ENCODE measurements around the gene EDN1. TPM values are rescaled to one million over a fixed set of nuclear protein-coding genes. Genes with fewer than 3 reads are reported as not detected.

Gene EDN1
- total and polyA plus RNA-seq, 2 of the 4 experiments (the other 2 are of a cell fraction) = 5.6 to 9.0 TPM

DNA sequence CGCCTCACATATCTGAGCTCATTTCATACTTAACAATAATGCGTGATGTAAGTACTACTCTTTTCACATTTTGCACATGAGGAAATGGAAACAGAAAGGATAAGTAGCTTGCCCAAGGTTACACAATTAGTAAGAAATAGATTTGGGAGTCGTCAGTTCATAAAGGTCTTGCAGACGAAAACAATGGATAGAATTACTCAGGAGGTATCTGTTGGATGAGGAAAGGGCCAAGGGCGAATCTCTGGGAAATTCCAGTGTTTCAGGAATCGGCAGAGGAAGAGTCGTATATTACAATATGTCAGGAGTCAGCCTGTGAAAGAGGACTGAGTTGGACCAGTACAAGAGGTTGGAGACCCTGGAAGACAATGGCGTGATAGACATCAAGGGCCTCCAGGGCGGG, 12.8 kb upstream of the EDN1 start:
- BruUV-seq (replicated peaks) = no TSS peak
- dilution Hi-C loops (cut with HindIII; ENCODE audit: low sequenced_read_pairs, unreplicated experiment) = no loop called here
- no peak overlapping the region for H4K5ac ChIP-seq (ENCODE audit: low read depth, low read length)

More for the DNA sequence above, 12.8 kb upstream of the EDN1 start:
- DNase-seq (no peak), ATAC-seq (ENCODE audit: low read depth) (no peak)
- Histone ChIP-seq H3K23ac (ENCODE audit: low read depth, low read length) (no peak overlapping the region), H3K79me1 (ENCODE audit: low read depth in 1 of 2, low read length in 2 of 2) (no peaks in the 10 kb centered on the region), H3K4ac (ENCODE audit: low read depth, low read length) (no peak overlapping the region), H4K20me1 (ENCODE audit: insufficient read depth, low read length) (no peaks in the 10 kb centered on the region), H2BK15ac (ENCODE audit: low read depth, low read length) (no peak overlapping the region), H2AFZ (replicated peaks; ENCODE audit: low read length, poor library complexity) (no peak overlapping the region), H3K4me3 (ENCODE audit: insufficient read depth, low read depth, low read length) (no peak overlapping the region), H3K36me3 (ENCODE audit: control insufficient read depth, insufficient read depth, low read length) (no peaks in the 10 kb centered on the region), H3K9ac (ENCODE audit: low read depth, low read length) (no peak overlapping the region), H4K91ac (ENCODE audit: insufficient read depth, low read depth, low read length) (no peak overlapping the region), H3K27me3 (ENCODE audit: control insufficient read depth, insufficient read depth, low read length) (no peaks in the 10 kb centered on the region), H3K56ac (ENCODE audit: extremely low read depth, insufficient read depth, low read length) (no peak overlapping the region), H3K14ac (replicated peaks; ENCODE audit: low read depth, low read length) (no peak overlapping the region), H3K4me1 (ENCODE audit: control insufficient read depth, insufficient read depth, low read length) (peaks cover 4% of the 10 kb centered on the region), H4K8ac (ENCODE audit: low read depth in 2 of 2, low read length in 2 of 2) (no peak overlapping the region), H3K4me2 (ENCODE audit: low read depth, low read length) (no peak overlapping the region), H2BK120ac (ENCODE audit: low read depth, low read length) (no peak overlapping the region), H2BK5ac (ENCODE audit: low read depth, low read length, poor library complexity, severe bottlenecking) (no peak overlapping the region), H2AK9ac (replicated peaks; ENCODE audit: low read depth, low read length, poor library complexity) (no peak overlapping the region), H3K9me1 (ENCODE audit: insufficient read depth, low read length) (no peaks in the 10 kb centered on the region), H3K18ac (ENCODE audit: low read depth, low read length) (no peak overlapping the region), H2AK5ac (ENCODE audit: low read depth, low read length) (no peak overlapping the region), H3K9me3 (ENCODE audit: control insufficient read depth, insufficient read depth, low read length) (no peaks in the 10 kb centered on the region), H3K27ac (ENCODE audit: insufficient read depth, low read length) (no peak overlapping the region), H2BK20ac (ENCODE audit: low read depth, low read length) (no peak overlapping the region)
- WGBS, 2 experiments (ENCODE audit: extremely low coverage in 2 of 2, insufficient read length in 1 of 2) = 90% methylated on average over 4 of the region's 9 CpGs; no CpG with 5 or more reads in 1 of the 2 experiments
- POLR2A ChIA-PET (ENCODE audit: unreplicated experiment) = no interaction called here
- intact Hi-C loops (cut with micrococcal nuclease) = no loop called here
- TF ChIP-seq BHLHE40 (IDR thresholded peaks at IDR 0.05; ENCODE audit: low read depth, low read length) (no peak), NFE2L2 (IDR thresholded peaks at IDR 0.05; ENCODE audit: low read depth, low read length) (no peak), RAD21 (IDR thresholded peaks at IDR 0.05; ENCODE audit: low read length) (no peak)
- CTCF ChIA-PET = no interaction called here
- in situ Hi-C loops (cut with MboI; ENCODE audit: low sequenced_read_pairs) = no loop called here

All from IMR-90 (cell line).